Measurements from ENCODE around the gene NUTM2G. TPM values are rescaled to one million over a fixed set of nuclear protein-coding genes. Genes with fewer than 3 reads are reported as not detected.
"Not testable (repeated sequence)": the region's sequence is repeated elsewhere in the genome, so short reads cannot be mapped to it uniquely, and the experiment has no call there.

Gene NUTM2G
- polyA plus RNA-seq, 4 donors = 0.83 TPM; not detected in 3

DNA sequence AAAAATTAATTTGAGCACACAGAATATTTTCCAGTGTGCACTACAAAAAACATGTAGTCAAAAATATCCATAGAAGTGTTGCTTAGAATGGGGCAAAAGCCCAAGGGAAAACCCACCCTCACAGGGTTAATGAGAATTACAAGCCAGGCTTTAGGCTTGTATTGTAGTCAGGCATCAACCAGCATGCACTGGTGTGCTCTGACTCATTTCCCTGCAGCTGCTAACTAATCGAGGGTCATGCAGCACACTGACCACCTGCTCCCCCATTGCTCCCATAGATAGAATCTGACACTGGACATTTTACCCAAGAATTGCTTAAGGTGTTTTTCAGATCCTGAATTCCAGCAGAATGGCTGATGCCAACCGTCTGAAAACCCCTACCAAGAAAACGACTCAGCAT, 20.2 kb upstream of the NUTM2G start:
- H3K27me3 ChIP-seq (ENCODE audit: control insufficient read depth in 3 of 3, insufficient read depth in 3 of 3, low read length in 3 of 3); FAIRE-seq; H3K4me3 ChIP-seq (ENCODE audit: low read depth in 1 of 3, low read length in 3 of 3); H3K9me3 ChIP-seq (ENCODE audit: control insufficient read depth in 2 of 2, insufficient read depth in 1 of 2, low read depth in 1 of 2, low read length in 1 of 2); H3K27ac ChIP-seq (ENCODE audit: low read depth in 1 of 3, low read length in 2 of 3); H3K36me3 ChIP-seq (ENCODE audit: control insufficient read depth in 3 of 3, insufficient read depth in 2 of 3, low read depth in 1 of 3, low read length in 3 of 3); H3K4me1 ChIP-seq (ENCODE audit: control insufficient read depth in 3 of 3, insufficient read depth in 2 of 3, low read depth in 1 of 3, low read length in 2 of 3); DNase-seq: not testable (repeated sequence)
- no CpG with 5 or more reads among the region's 3 CpGs for WGBS, 3 donors

DNA sequence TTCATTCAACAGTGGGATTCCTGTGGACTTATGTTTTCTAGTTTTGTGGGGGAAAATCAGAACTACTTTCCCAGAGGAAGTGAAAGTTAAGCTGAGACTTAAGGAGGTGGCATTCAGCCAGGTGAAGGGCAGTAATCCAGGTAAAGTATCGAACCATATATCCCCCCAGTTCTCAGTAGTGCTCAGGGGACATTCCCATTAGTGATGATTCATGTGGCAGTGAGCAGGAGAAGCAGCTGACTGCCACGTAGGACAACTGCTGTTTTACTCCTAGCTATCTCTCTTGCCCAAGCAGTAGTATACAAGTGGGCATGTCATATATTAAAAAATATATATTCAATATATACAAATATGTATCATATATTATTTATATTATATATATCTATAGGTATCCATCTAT, 13.1 kb upstream of the NUTM2G start:
- not testable (repeated sequence) for H3K4me1 ChIP-seq (ENCODE audit: control insufficient read depth in 3 of 3, insufficient read depth in 2 of 3, low read depth in 1 of 3, low read length in 2 of 3)
- WGBS, 3 donors = 23 to 43% (median 39%) methylated on average over 2 of the region's 2 CpGs

DNA sequence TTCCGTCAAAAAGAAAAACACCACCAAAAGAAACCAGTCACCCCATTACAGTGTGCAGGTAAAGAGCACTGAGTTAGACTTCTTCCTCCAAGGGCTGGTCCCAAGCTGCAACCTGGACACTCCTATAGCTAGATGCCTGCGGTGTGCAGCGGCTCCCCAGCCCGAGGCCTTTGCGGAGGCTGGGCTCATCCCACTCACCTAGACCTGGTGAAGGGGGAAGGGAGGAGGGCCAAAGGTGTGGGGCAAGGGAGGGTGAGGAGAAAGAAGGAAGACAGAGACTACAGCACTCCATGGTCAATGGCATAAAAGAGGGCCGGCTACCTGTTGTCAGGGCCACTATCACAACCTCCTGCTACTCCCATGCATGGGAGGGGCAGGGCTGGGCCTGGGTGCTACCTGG, 12.1 kb upstream of the NUTM2G start:
- not testable (repeated sequence) for H3K27ac ChIP-seq (ENCODE audit: low read depth in 1 of 3, low read length in 2 of 3); H3K36me3 ChIP-seq (ENCODE audit: control insufficient read depth in 3 of 3, insufficient read depth in 2 of 3, low read depth in 1 of 3, low read length in 3 of 3); DNase-seq; H3K4me1 ChIP-seq (ENCODE audit: control insufficient read depth in 3 of 3, insufficient read depth in 2 of 3, low read depth in 1 of 3, low read length in 2 of 3); H3K9me3 ChIP-seq (ENCODE audit: control insufficient read depth in 2 of 2, insufficient read depth in 1 of 2, low read depth in 1 of 2, low read length in 1 of 2); H3K4me3 ChIP-seq (ENCODE audit: low read depth in 1 of 3, low read length in 3 of 3); FAIRE-seq; H3K27me3 ChIP-seq (ENCODE audit: control insufficient read depth in 3 of 3, insufficient read depth in 3 of 3, low read length in 3 of 3)
- WGBS, 3 donors = 96 to 100% (median 100%) methylated on average over 4 to 5 of the region's 6 CpGs

More for the DNA sequence above, 13.1 kb upstream of the NUTM2G start:
- not testable (repeated sequence) for H3K36me3 ChIP-seq (ENCODE audit: control insufficient read depth in 3 of 3, insufficient read depth in 2 of 3, low read depth in 1 of 3, low read length in 3 of 3); H3K27ac ChIP-seq (ENCODE audit: low read depth in 1 of 3, low read length in 2 of 3); FAIRE-seq; H3K9me3 ChIP-seq (ENCODE audit: control insufficient read depth in 2 of 2, insufficient read depth in 1 of 2, low read depth in 1 of 2, low read length in 1 of 2); H3K27me3 ChIP-seq (ENCODE audit: control insufficient read depth in 3 of 3, insufficient read depth in 3 of 3, low read length in 3 of 3); H3K4me3 ChIP-seq (ENCODE audit: low read depth in 1 of 3, low read length in 3 of 3); DNase-seq

DNA sequence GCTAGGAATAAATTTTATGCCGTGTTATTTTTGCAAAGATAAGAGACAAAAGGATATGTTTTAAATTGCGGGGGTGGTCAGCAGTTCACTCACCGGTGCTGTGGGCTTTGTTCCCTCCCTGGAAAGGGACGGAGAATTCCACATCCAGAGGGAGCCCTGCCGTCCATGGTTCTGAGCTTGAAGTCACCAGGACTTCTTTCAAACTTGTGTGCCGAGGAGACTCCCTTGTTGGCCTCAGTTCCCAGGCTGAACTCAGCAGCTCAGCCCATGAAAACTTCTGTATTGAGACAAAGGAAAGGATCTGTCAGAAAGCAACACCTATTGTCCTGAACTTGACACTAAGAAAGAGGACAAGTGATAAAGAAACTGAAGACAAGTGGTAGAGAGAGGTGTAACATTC, 10.1 kb upstream of the NUTM2G start:
- H3K27ac ChIP-seq (ENCODE audit: low read depth in 1 of 3, low read length in 2 of 3); H3K9me3 ChIP-seq (ENCODE audit: control insufficient read depth in 2 of 2, insufficient read depth in 1 of 2, low read depth in 1 of 2, low read length in 1 of 2); FAIRE-seq; DNase-seq; H3K4me3 ChIP-seq (ENCODE audit: low read depth in 1 of 3, low read length in 3 of 3); H3K27me3 ChIP-seq (ENCODE audit: control insufficient read depth in 3 of 3, insufficient read depth in 3 of 3, low read length in 3 of 3); H3K36me3 ChIP-seq (ENCODE audit: control insufficient read depth in 3 of 3, insufficient read depth in 2 of 3, low read depth in 1 of 3, low read length in 3 of 3); H3K4me1 ChIP-seq (ENCODE audit: control insufficient read depth in 3 of 3, insufficient read depth in 2 of 3, low read depth in 1 of 3, low read length in 2 of 3): not testable (repeated sequence)
- 93 to 97% (median 95%) methylated on average over 5 to 6 of the region's 6 CpGs for whole genome bisulfite sequencing, 3 donors

DNA sequence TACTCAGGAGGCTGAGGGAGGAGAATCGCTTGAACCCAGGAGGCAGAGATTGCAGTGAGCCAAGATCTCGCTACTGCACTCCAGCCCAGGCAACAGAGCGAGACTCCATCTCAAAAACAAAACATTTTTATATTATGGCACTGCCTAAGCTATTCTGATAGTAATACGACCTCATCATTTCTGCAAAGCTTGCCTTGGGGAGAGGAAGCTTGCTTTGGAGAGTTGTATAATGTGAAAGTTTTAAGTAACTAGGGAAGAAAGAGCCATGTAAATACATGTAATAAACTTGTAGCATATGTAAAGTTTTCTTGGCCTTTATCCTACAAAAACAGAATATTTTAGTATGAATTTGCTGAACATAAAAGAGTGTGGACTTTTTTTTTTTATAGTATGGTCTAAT, 7.8 kb upstream of the NUTM2G start:
- not testable (repeated sequence) for H3K4me1 ChIP-seq (ENCODE audit: control insufficient read depth in 3 of 3, insufficient read depth in 2 of 3, low read depth in 1 of 3, low read length in 2 of 3); H3K27ac ChIP-seq (ENCODE audit: low read depth in 1 of 3, low read length in 2 of 3); FAIRE-seq; H3K27me3 ChIP-seq (ENCODE audit: control insufficient read depth in 3 of 3, insufficient read depth in 3 of 3, low read length in 3 of 3); DNase-seq; H3K4me3 ChIP-seq (ENCODE audit: low read depth in 1 of 3, low read length in 3 of 3); H3K36me3 ChIP-seq (ENCODE audit: control insufficient read depth in 3 of 3, insufficient read depth in 2 of 3, low read depth in 1 of 3, low read length in 3 of 3); H3K9me3 ChIP-seq (ENCODE audit: control insufficient read depth in 2 of 2, insufficient read depth in 1 of 2, low read depth in 1 of 2, low read length in 1 of 2)
- WGBS, 3 donors = 98 to 100% (median 100%) methylated on average over 2 to 4 of the region's 4 CpGs

DNA sequence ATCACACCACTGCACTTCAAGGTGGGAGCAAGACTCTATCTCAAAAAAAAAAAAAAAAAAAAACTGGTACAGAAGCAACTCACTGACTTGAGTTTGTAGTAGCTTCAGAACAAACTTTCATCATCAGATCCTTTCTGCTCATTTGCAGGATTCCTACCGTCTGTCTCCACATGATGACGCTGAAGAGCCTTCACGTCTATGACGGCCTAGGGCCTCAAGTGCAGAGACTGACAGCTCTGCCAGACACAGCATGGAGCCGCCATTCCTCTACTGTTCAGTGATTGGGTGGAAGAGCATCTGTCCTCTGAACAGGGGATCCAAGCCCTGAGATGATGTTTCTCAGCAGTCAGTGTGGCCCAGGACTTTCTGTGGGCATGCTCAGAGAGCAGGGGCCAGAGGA, 3.1 kb upstream of the NUTM2G start:
- H3K36me3 ChIP-seq (ENCODE audit: control insufficient read depth in 3 of 3, insufficient read depth in 2 of 3, low read depth in 1 of 3, low read length in 3 of 3); FAIRE-seq; H3K9me3 ChIP-seq (ENCODE audit: control insufficient read depth in 2 of 2, insufficient read depth in 1 of 2, low read depth in 1 of 2, low read length in 1 of 2); DNase-seq; H3K27ac ChIP-seq (ENCODE audit: low read depth in 1 of 3, low read length in 2 of 3); H3K4me3 ChIP-seq (ENCODE audit: low read depth in 1 of 3, low read length in 3 of 3); H3K4me1 ChIP-seq (ENCODE audit: control insufficient read depth in 3 of 3, insufficient read depth in 2 of 3, low read depth in 1 of 3, low read length in 2 of 3); H3K27me3 ChIP-seq (ENCODE audit: control insufficient read depth in 3 of 3, insufficient read depth in 3 of 3, low read length in 3 of 3): not testable (repeated sequence)
- 77 to 95% (median 94%) methylated on average over 5 of the region's 5 CpGs for WGBS, 3 donors

DNA sequence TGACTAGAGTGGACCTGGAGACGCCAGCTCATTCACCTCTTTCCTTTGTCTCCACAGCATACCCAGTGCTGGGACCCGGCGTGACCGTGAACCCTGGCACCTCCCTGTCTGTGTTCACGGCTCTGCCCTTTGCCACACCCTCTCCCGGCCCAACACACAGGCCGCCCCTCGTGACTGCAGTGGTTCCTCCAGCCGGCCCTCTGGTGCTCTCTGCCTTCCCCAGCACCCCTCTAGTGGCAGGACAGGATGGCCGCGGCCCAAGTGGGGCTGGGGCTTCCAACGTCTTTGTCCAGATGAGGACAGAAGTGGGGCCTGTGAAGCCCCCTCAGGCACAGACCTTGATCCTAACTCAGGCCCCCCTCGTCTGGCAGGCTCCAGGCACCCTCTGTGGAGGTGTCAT, 3.0 kb downstream of the NUTM2G start:
- 16 to 68% (median 33%) methylated on average over 9 to 12 of the region's 13 CpGs for WGBS, 3 donors
- peak; percentile 14 to 22 for DNase-seq
- not testable (repeated sequence) for FAIRE-seq; H3K4me1 ChIP-seq (ENCODE audit: control insufficient read depth in 3 of 3, insufficient read depth in 2 of 3, low read depth in 1 of 3, low read length in 2 of 3); H3K27me3 ChIP-seq (ENCODE audit: control insufficient read depth in 3 of 3, insufficient read depth in 3 of 3, low read length in 3 of 3); H3K9me3 ChIP-seq (ENCODE audit: control insufficient read depth in 2 of 2, insufficient read depth in 1 of 2, low read depth in 1 of 2, low read length in 1 of 2); H3K36me3 ChIP-seq (ENCODE audit: control insufficient read depth in 3 of 3, insufficient read depth in 2 of 3, low read depth in 1 of 3, low read length in 3 of 3); H3K4me3 ChIP-seq (ENCODE audit: low read depth in 1 of 3, low read length in 3 of 3); H3K27ac ChIP-seq (ENCODE audit: low read depth in 1 of 3, low read length in 2 of 3)

DNA sequence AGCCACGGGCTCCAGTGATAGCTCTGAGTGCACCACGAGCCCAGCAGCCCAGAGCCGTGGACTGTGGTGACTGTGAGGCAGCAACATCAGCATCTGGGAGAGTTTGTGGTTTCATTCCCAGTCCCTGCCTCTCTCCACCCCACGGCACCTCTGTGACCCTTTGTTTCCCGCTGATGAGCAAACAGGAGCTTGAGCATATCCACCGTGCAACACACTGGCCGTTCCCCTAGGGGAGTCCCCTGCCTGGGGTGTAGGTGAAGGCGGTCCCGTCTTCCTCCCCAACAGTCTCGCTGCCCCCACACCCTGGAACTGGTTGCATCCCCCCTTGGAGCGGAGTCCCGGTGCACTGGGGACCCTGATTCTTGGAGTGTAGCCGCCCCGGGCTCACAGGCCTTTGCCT, 5.5 kb downstream of the NUTM2G start:
- H3K4me3 ChIP-seq (ENCODE audit: low read depth in 1 of 3, low read length in 3 of 3); FAIRE-seq; H3K27me3 ChIP-seq (ENCODE audit: control insufficient read depth in 3 of 3, insufficient read depth in 3 of 3, low read length in 3 of 3); H3K36me3 ChIP-seq (ENCODE audit: control insufficient read depth in 3 of 3, insufficient read depth in 2 of 3, low read depth in 1 of 3, low read length in 3 of 3); DNase-seq; H3K27ac ChIP-seq (ENCODE audit: low read depth in 1 of 3, low read length in 2 of 3); H3K9me3 ChIP-seq (ENCODE audit: control insufficient read depth in 2 of 2, insufficient read depth in 1 of 2, low read depth in 1 of 2, low read length in 1 of 2); H3K4me1 ChIP-seq (ENCODE audit: control insufficient read depth in 3 of 3, insufficient read depth in 2 of 3, low read depth in 1 of 3, low read length in 2 of 3): not testable (repeated sequence)
- 83 to 95% (median 90%) methylated on average over 7 to 10 of the region's 14 CpGs for WGBS, 3 donors

DNA sequence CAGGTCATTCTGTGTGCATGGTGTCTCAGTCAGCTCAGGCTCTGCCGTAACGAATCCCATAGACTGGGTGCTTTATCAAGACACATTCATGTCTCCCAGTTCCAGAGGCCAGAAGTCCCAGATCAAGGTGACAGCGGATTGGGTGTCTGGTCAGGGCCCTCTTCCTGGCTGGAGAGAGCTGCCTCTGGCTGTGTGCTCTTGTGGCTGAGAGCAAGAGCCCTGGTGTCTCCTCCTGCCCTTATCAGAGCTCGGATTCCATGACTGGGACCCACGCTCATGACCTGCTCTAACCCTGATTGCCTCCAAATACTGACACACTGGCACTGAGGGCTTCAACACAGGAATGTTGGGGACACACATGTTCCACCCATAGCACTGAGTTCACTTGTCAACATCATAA, 6.1 kb downstream of the NUTM2G start:
- DNase-seq; H3K27ac ChIP-seq (ENCODE audit: low read depth in 1 of 3, low read length in 2 of 3); H3K4me3 ChIP-seq (ENCODE audit: low read depth in 1 of 3, low read length in 3 of 3); H3K9me3 ChIP-seq (ENCODE audit: control insufficient read depth in 2 of 2, insufficient read depth in 1 of 2, low read depth in 1 of 2, low read length in 1 of 2); H3K36me3 ChIP-seq (ENCODE audit: control insufficient read depth in 3 of 3, insufficient read depth in 2 of 3, low read depth in 1 of 3, low read length in 3 of 3); FAIRE-seq; H3K4me1 ChIP-seq (ENCODE audit: control insufficient read depth in 3 of 3, insufficient read depth in 2 of 3, low read depth in 1 of 3, low read length in 2 of 3); H3K27me3 ChIP-seq (ENCODE audit: control insufficient read depth in 3 of 3, insufficient read depth in 3 of 3, low read length in 3 of 3): not testable (repeated sequence)
- WGBS, 3 donors = 96 to 100% methylated on average over 2 to 5 of the region's 5 CpGs; no CpG with 5 or more reads in 1 of the 3 donors
